Measurements from ENCODE around the gene KRT6A.

The KRT6A gene

GRCh38 chr12:52526511-52526951 is 33.5 kb upstream of the KRT6A start:
- TF ChIP-seq RAD21 (IDR thresholded peaks at IDR 0.05; ENCODE audit: low read depth) (no peak), USF1 (IDR thresholded peaks at IDR 0.05) (no peak), YY1 (IDR thresholded peaks at IDR 0.05; ENCODE audit: low read depth) (no peak), FOXM1 (IDR thresholded peaks at IDR 0.05; ENCODE audit: borderline replicate concordance, low read depth) (no peak), EGR1 (IDR thresholded peaks at IDR 0.05) (no peak), REST (IDR thresholded peaks at IDR 0.05; ENCODE audit: low read depth) (no peak), NFIC (IDR thresholded peaks at IDR 0.05) (no peak), EP300 (IDR thresholded peaks at IDR 0.05; ENCODE audit: borderline replicate concordance) (no peak)

GRCh38 chr12:52525661-52526499 is 32.8 kb upstream of the KRT6A start:
- TF ChIP-seq TCF12 (IDR thresholded peaks at IDR 0.05; ENCODE audit: low read depth) (no peak), EGR1 (IDR thresholded peaks at IDR 0.05) (no peak), CREB1 (IDR thresholded peaks at IDR 0.05; ENCODE audit: low read depth) (no peak), TEAD4 (IDR thresholded peaks at IDR 0.05) (no peak), YY1 (IDR thresholded peaks at IDR 0.05; ENCODE audit: low read depth) (no peak), MAX (IDR thresholded peaks at IDR 0.05) (no peak; the same call in 1 of the 2 replicates), RAD21 (IDR thresholded peaks at IDR 0.05; ENCODE audit: low read depth) (no peak), EP300 (IDR thresholded peaks at IDR 0.05; ENCODE audit: borderline replicate concordance) (no peak), TAF1 (IDR thresholded peaks at IDR 0.05; ENCODE audit: low read depth) (no peak), NFIC (IDR thresholded peaks at IDR 0.05) (no peak), REST (IDR thresholded peaks at IDR 0.05; ENCODE audit: low read depth) (no peak), ZBTB7A (IDR thresholded peaks at IDR 0.05; ENCODE audit: low read depth) (no peak)

- TF ChIP-seq TCF12 (IDR thresholded peaks at IDR 0.05; ENCODE audit: low read depth) = 0 out of 2 replicates have a peak, but pooled peaks have one; percentile 12
- TF ChIP-seq FOXM1 (IDR thresholded peaks at IDR 0.05; ENCODE audit: borderline replicate concordance, low read depth) = no peak
Measured at GRCh38 chr12:52524898-52525591, 32.0 kb upstream of the KRT6A start.

GRCh38 chr12:52524241-52524897 is 31.3 kb upstream of the KRT6A start:
- no peak for TF ChIP-seq FOXM1 (IDR thresholded peaks at IDR 0.05; ENCODE audit: borderline replicate concordance, low read depth)
- TF ChIP-seq MAX (IDR thresholded peaks at IDR 0.05) = peak; percentile 42; the same call in 1 of the 2 replicates
- TF ChIP-seq RAD21 (IDR thresholded peaks at IDR 0.05; ENCODE audit: low read depth) = no peak
- TF ChIP-seq EP300 (IDR thresholded peaks at IDR 0.05; ENCODE audit: borderline replicate concordance) = no peak

- TF ChIP-seq ZBTB7A (IDR thresholded peaks at IDR 0.05; ENCODE audit: low read depth) (no peak), EP300 (IDR thresholded peaks at IDR 0.05; ENCODE audit: borderline replicate concordance) (peak; percentile 86), MAX (IDR thresholded peaks at IDR 0.05) (no peak), EGR1 (IDR thresholded peaks at IDR 0.05) (no peak), YY1 (IDR thresholded peaks at IDR 0.05; ENCODE audit: low read depth) (no peak), TEAD4 (IDR thresholded peaks at IDR 0.05) (peak; percentile 81), NFIC (IDR thresholded peaks at IDR 0.05) (peak; percentile 58), CREB1 (IDR thresholded peaks at IDR 0.05; ENCODE audit: low read depth) (no peak), USF1 (IDR thresholded peaks at IDR 0.05) (no peak), RAD21 (IDR thresholded peaks at IDR 0.05; ENCODE audit: low read depth) (no peak), FOXM1 (IDR thresholded peaks at IDR 0.05; ENCODE audit: borderline replicate concordance, low read depth) (peak; percentile 43; the same call in 1 of the 2 replicates), TCF12 (IDR thresholded peaks at IDR 0.05; ENCODE audit: low read depth) (peak; percentile 78), REST (IDR thresholded peaks at IDR 0.05; ENCODE audit: low read depth) (no peak), CEBPB (IDR thresholded peaks at IDR 0.05) (no peak), TAF1 (IDR thresholded peaks at IDR 0.05; ENCODE audit: low read depth) (no peak)
Measured at GRCh38 chr12:52523824-52524223, 30.8 kb upstream of the KRT6A start.
